Karpas-422 (cell line): Measurements from ENCODE around the gene TENM4. TPM values are rescaled to one million over a fixed set of nuclear protein-coding genes. Genes with fewer than 3 reads are reported as not detected.
A peak's percentile ranks its signal among the peaks of the same experiment; 100 is the strongest.

Experiments
- DNase-seq: peaks from one replicate; pipeline ENCODE4 v3.0.0-alpha.2; 2015
- H2AFZ ChIP-seq: fragments of 200-600 bp; sonication (generic); 2 replicates; pipeline ENCODE4 v1.6.1; 2014; ENCODE audit warnings: antibody characterized with exemption, low read length, mixed read lengths
- H3K27ac ChIP-seq: fragments of 200-600 bp; sonication (generic); 2 replicates; pipeline ENCODE4 v1.5.1; 2014; ENCODE audit warnings: mild to moderate bottlenecking, low read length, moderate library complexity
- H3K27me3 ChIP-seq: fragments of 200-600 bp; sonication (generic); 2 replicates; pipeline ENCODE4 v1.6.1; 2014; ENCODE audit warnings: low read length, mixed read lengths
- H3K36me3 ChIP-seq: fragments of 200-600 bp; sonication (generic); 2 replicates; pipeline ENCODE4 v1.6.1; 2014; ENCODE audit warnings: low read length, mixed read lengths; ENCODE audit not compliant: insufficient read depth
- H3K4me1 ChIP-seq: fragments of 200-600 bp; sonication (generic); 2 replicates; pipeline ENCODE4 v1.6.1; 2014; ENCODE audit warnings: mild to moderate bottlenecking, low read length, mixed read lengths
- H3K4me2 ChIP-seq: fragments of 200-600 bp; sonication (generic); 2 replicates; pipeline ENCODE4 v1.6.1; 2014; ENCODE audit warnings: low read length, low read depth, mild to moderate bottlenecking; ENCODE audit not compliant: poor library complexity, severe bottlenecking
- H3K4me3 ChIP-seq: fragments of 200-600 bp; sonication (generic); 2 replicates; pipeline ENCODE4 v1.5.1; 2014; ENCODE audit warnings: mild to moderate bottlenecking, antibody characterized with exemption, low read length, mixed read lengths
- H3K79me2 ChIP-seq: fragments of 200-600 bp; sonication (generic); 2 replicates; pipeline ENCODE4 v1.6.1; 2014; ENCODE audit warnings: mild to moderate bottlenecking, low read length, mixed read lengths
- H3K9ac ChIP-seq: fragments of 200-600 bp; sonication (generic); 2 replicates; pipeline ENCODE4 v1.6.0; 2014; ENCODE audit warnings: low read length
- H3K9me2 ChIP-seq: fragments of 200-600 bp; sonication (generic), shearing (Covaris generic); replicated peaks from 2 replicates; pipeline ENCODE4 v1.6.0; 2014; ENCODE audit warnings: mild to moderate bottlenecking, low read length, moderate library complexity; ENCODE audit not compliant: insufficient read depth
- H3K9me3 ChIP-seq: fragments of 300-700, 200-600 bp; sonication (generic); 2 replicates; pipeline ENCODE4 v1.6.1; 2014; ENCODE audit warnings: low read length, mixed read lengths
- H4K20me1 ChIP-seq: fragments of 200-600 bp; sonication (generic); 2 replicates; pipeline ENCODE4 v1.6.1; 2014; ENCODE audit warnings: mild to moderate bottlenecking, antibody characterized with exemption, low read length, low read depth; ENCODE audit not compliant: insufficient read depth
- total RNA-seq: library from RNA; depleted of rRNA; stranded (reverse); fragments of >200 nt; shearing (Covaris generic); gene quantifications from 2 replicates; pipeline ENCODE4 v1.2.3, GENCODE V29; 2014; ENCODE audit warnings: low replicate concordance

The TENM4 gene
- total RNA-seq, 1 experiment from 2014 or later = not detected

- H3K4me2 ChIP-seq = no peak overlapping the region
- H2AFZ ChIP-seq = no peak overlapping the region
- H3K27me3 ChIP-seq = no peaks in the 10 kb centered on the region
- no peaks in the 10 kb centered on the region for H3K9me2 ChIP-seq
- DNase-seq = no peak
- no peaks in the 10 kb centered on the region for H3K4me1 ChIP-seq
- no peak overlapping the region for H3K9ac ChIP-seq
- H3K27ac ChIP-seq = no peak overlapping the region
- H3K79me2 ChIP-seq = no peaks in the 10 kb centered on the region
- H4K20me1 ChIP-seq = no peaks in the 10 kb centered on the region
- no peak overlapping the region for H3K4me3 ChIP-seq
- no peaks in the 10 kb centered on the region for H3K9me3 ChIP-seq
- H3K36me3 ChIP-seq = no peaks in the 10 kb centered on the region
Observed at GRCh38 chr11:78820741-78821140, 620.1 kb downstream of the TENM4 start.

GRCh38 chr11:78818201-78818600 lies 622.6 kb downstream of the TENM4 start:
- H2AFZ ChIP-seq = no peak overlapping the region
- no peaks in the 10 kb centered on the region for H3K36me3 ChIP-seq
- H3K27me3 ChIP-seq = no peaks in the 10 kb centered on the region
- no peaks in the 10 kb centered on the region for H3K4me1 ChIP-seq
- H3K4me2 ChIP-seq = no peak overlapping the region
- H3K9me3 ChIP-seq = no peaks in the 10 kb centered on the region
- no peak for DNase-seq
- H3K9me2 ChIP-seq = no peaks in the 10 kb centered on the region
- no peaks in the 10 kb centered on the region for H3K79me2 ChIP-seq
- no peak overlapping the region for H3K27ac ChIP-seq
- no peaks in the 10 kb centered on the region for H4K20me1 ChIP-seq
- no peak overlapping the region for H3K4me3 ChIP-seq
- H3K9ac ChIP-seq = no peak overlapping the region

GRCh38 chr11:78815831-78816230 lies 625.0 kb downstream of the TENM4 start:
- Histone ChIP-seq H3K79me2 (no peaks in the 10 kb centered on the region), H3K27me3 (no peaks in the 10 kb centered on the region), H2AFZ (no peak overlapping the region), H3K4me3 (no peak overlapping the region), H3K36me3 (no peaks in the 10 kb centered on the region), H3K9ac (no peak overlapping the region), H3K9me3 (no peaks in the 10 kb centered on the region), H3K9me2 (no peaks in the 10 kb centered on the region), H4K20me1 (no peaks in the 10 kb centered on the region), H3K27ac (no peak overlapping the region), H3K4me1 (no peaks in the 10 kb centered on the region), H3K4me2 (no peak overlapping the region)
- DNase-seq = no peak

GRCh38 chr11:78812513-78813293 lies 628.1 kb downstream of the TENM4 start:
- H2AFZ ChIP-seq = no peak overlapping the region
- no peaks in the 10 kb centered on the region for H4K20me1 ChIP-seq
- H3K4me1 ChIP-seq = no peaks in the 10 kb centered on the region
- no peak overlapping the region for H3K9ac ChIP-seq
- H3K36me3 ChIP-seq = no peaks in the 10 kb centered on the region
- H3K4me3 ChIP-seq = no peak overlapping the region
- no peaks in the 10 kb centered on the region for H3K79me2 ChIP-seq
- H3K9me3 ChIP-seq = no peaks in the 10 kb centered on the region
- no peaks in the 10 kb centered on the region for H3K9me2 ChIP-seq
- H3K4me2 ChIP-seq = no peak overlapping the region
- no peaks in the 10 kb centered on the region for H3K27me3 ChIP-seq
- no peak overlapping the region for H3K27ac ChIP-seq
- peak; percentile 55 for DNase-seq

GRCh38 chr11:78810559-78811009 lies 630.2 kb downstream of the TENM4 start:
- H3K9me2 ChIP-seq = no peaks in the 10 kb centered on the region
- no peak overlapping the region for H2AFZ ChIP-seq
- DNase-seq = no peak
- H3K4me2 ChIP-seq = no peak overlapping the region
- H3K4me3 ChIP-seq = no peak overlapping the region
- H3K9me3 ChIP-seq = no peaks in the 10 kb centered on the region
- H3K4me1 ChIP-seq = no peaks in the 10 kb centered on the region
- no peak overlapping the region for H3K9ac ChIP-seq
- H3K27me3 ChIP-seq = no peaks in the 10 kb centered on the region
- no peaks in the 10 kb centered on the region for H3K79me2 ChIP-seq
- no peak overlapping the region for H3K27ac ChIP-seq
- no peaks in the 10 kb centered on the region for H3K36me3 ChIP-seq
- no peaks in the 10 kb centered on the region for H4K20me1 ChIP-seq

GRCh38 chr11:78809931-78810541 lies 630.8 kb downstream of the TENM4 start:
- Histone ChIP-seq H3K9me2 (no peaks in the 10 kb centered on the region), H3K4me1 (no peaks in the 10 kb centered on the region), H3K27me3 (no peaks in the 10 kb centered on the region), H3K4me2 (no peak overlapping the region), H3K36me3 (no peaks in the 10 kb centered on the region), H4K20me1 (no peaks in the 10 kb centered on the region), H3K79me2 (no peaks in the 10 kb centered on the region), H2AFZ (no peak overlapping the region), H3K4me3 (no peak overlapping the region), H3K27ac (no peak overlapping the region), H3K9me3 (no peaks in the 10 kb centered on the region), H3K9ac (no peak overlapping the region)
- DNase-seq = no peak

- H3K36me3 ChIP-seq = no peaks in the 10 kb centered on the region
- H3K4me1 ChIP-seq = no peaks in the 10 kb centered on the region
- no peak for DNase-seq
- no peaks in the 10 kb centered on the region for H3K9me2 ChIP-seq
- H4K20me1 ChIP-seq = no peaks in the 10 kb centered on the region
- no peak overlapping the region for H2AFZ ChIP-seq
- H3K4me2 ChIP-seq = no peak overlapping the region
- no peak overlapping the region for H3K27ac ChIP-seq
- no peaks in the 10 kb centered on the region for H3K79me2 ChIP-seq
- H3K27me3 ChIP-seq = no peaks in the 10 kb centered on the region
- H3K9ac ChIP-seq = no peak overlapping the region
- no peak overlapping the region for H3K4me3 ChIP-seq
- no peaks in the 10 kb centered on the region for H3K9me3 ChIP-seq
Observed at GRCh38 chr11:78808923-78809322, 631.9 kb downstream of the TENM4 start.

- Histone ChIP-seq H4K20me1 (no peaks in the 10 kb centered on the region), H3K4me1 (no peaks in the 10 kb centered on the region), H2AFZ (no peak overlapping the region), H3K4me2 (no peak overlapping the region), H3K9ac (no peak overlapping the region), H3K4me3 (no peak overlapping the region), H3K27me3 (no peaks in the 10 kb centered on the region), H3K27ac (no peak overlapping the region), H3K36me3 (no peaks in the 10 kb centered on the region), H3K79me2 (no peaks in the 10 kb centered on the region), H3K9me3 (no peaks in the 10 kb centered on the region), H3K9me2 (no peaks in the 10 kb centered on the region)
- no peak for DNase-seq
Observed at GRCh38 chr11:78807351-78807750, 633.5 kb downstream of the TENM4 start.
